Stimulated activated CD8-positive, alpha-beta memory T cell treated with anti-CD3 and anti-CD28 coated beads, Interleukin-7, amount 100 ng/mL, for 48 hours (primary cell): ENCODE results near the gene PAAF1.

Experiments
- DNase-seq, 2 donors: peaks; one replicate each; pipeline ENCODE4 v3.0.0-alpha.2; 2020; ENCODE audit warnings: low read depth in 1 of 2; ENCODE audit errors: extremely low read depth in 1 of 2

PAAF1 gene

GRCh38 chr11:73942010-73942409 lies 65.2 kb downstream of the PAAF1 start:
- no peak for DNase-seq

GRCh38 chr11:73944085-73944484 lies 67.3 kb downstream of the PAAF1 start:
- no peak for DNase-seq

GRCh38 chr11:73944901-73945300 lies 68.1 kb downstream of the PAAF1 start:
- no peak for DNase-seq

GRCh38 chr11:73945396-73945795 lies 68.6 kb downstream of the PAAF1 start:
- DNase-seq = no peak

- no peak for DNase-seq
Observed at GRCh38 chr11:73946798-73947458, 70.1 kb downstream of the PAAF1 start.

GRCh38 chr11:73949246-73949645 lies 72.4 kb downstream of the PAAF1 start:
- DNase-seq = no peak

GRCh38 chr11:73949912-73950311 lies 73.1 kb downstream of the PAAF1 start:
- DNase-seq = no peak

GRCh38 chr11:73950869-73951710 lies 74.3 kb downstream of the PAAF1 start, which contains the start of gene DNAJB13:
DNAJB13 (plus strand) TSS chr11:73951026; CDS start chr11:73951070, 44 bp downstream.
- DNase-seq = no peak

- no peak for DNase-seq
Observed at GRCh38 chr11:73951797-73952196, 75.0 kb downstream of the PAAF1 start.

GRCh38 chr11:73956876-73957653 lies 80.3 kb downstream of the PAAF1 start:
- no peak for DNase-seq

GRCh38 chr11:73957654-73958361 lies 81.0 kb downstream of the PAAF1 start:
- DNase-seq = no peak

GRCh38 chr11:73958521-73959141 lies 81.8 kb downstream of the PAAF1 start:
- DNase-seq = no peak

GRCh38 chr11:73961321-73961720 lies 84.5 kb downstream of the PAAF1 start:
- no peak for DNase-seq

- DNase-seq = no peak
Observed at GRCh38 chr11:73962101-73962705, 85.4 kb downstream of the PAAF1 start.

- DNase-seq = no peak
Observed at GRCh38 chr11:73963861-73964260, 87.1 kb downstream of the PAAF1 start.

GRCh38 chr11:73965076-73965763 lies 88.4 kb downstream of the PAAF1 start:
- DNase-seq = no peak

GRCh38 chr11:73965764-73966121 lies 88.9 kb downstream of the PAAF1 start:
- DNase-seq = no peak

GRCh38 chr11:73968356-73968966 lies 91.7 kb downstream of the PAAF1 start:
- no peak for DNase-seq

GRCh38 chr11:73969091-73969490 lies 92.3 kb downstream of the PAAF1 start:
- DNase-seq = no peak
